K562 (cell line): ENCODE measurements around the gene PTGR3. TPM values are rescaled to one million over a fixed set of nuclear protein-coding genes. Genes with fewer than 3 reads are reported as not detected.

Experiments used
- ATAC-seq: fragments of 200-7000 bp; cut with Tn5 transposase; 3 replicates; pipeline ENCODE4 v1.9.1; 2020; ENCODE audit warnings: moderate library complexity
- BruUV-seq: library from RNA; stranded (reverse); fragments of 400-500 nt; replicated peaks from 2 replicates; lab custom pipeline; 2021; lab: Mats Ljungman, UMichigan
- CTCF ChIA-PET: fragments of 300-600 bp; formaldehyde crosslinking; extraction: SDS; loops from one replicate; lab custom pipeline; 2021; ENCODE audit warnings: low intra/inter-chr PET ratio; lab: Yijun Ruan, JAX
- POLR2A ChIA-PET: fragments of 300-600, 350-650 bp; sonication (Branson Sonifier 250); formaldehyde crosslinking; extraction: SDS; loops from one replicate; lab custom pipeline; 2021; ENCODE audit warnings: antibody characterized with exemption, inconsistent platforms; lab: Yijun Ruan, JAX
- DNase-seq, 4 experiments: peaks; one replicate each; pipeline versions ENCODE4 v3.0.0 to v3.0.0-alpha.2; 2011 to 2018; ENCODE audit warnings: low spot score in 3 of 4, mixed read lengths in 3 of 4; ENCODE audit errors: extremely low read depth in 1 of 4
- FAIRE-seq: peaks from 2 replicates; lab custom pipeline; 2011; peaks lifted over from hg19 to GRCh38; lab: Jason Lieb, UNC
- H2AFZ ChIP-seq: 2 replicates; pipeline ENCODE4 v1.6.0; 2011; ENCODE audit warnings: low read depth, low read length, control low read depth, inconsistent platforms
- H3K27ac ChIP-seq: fragments of 200-600 bp; 3 replicates; pipeline ENCODE4 v1.8.0; 2011; ENCODE audit warnings: low read depth, mild to moderate bottlenecking, control low read depth, inconsistent platforms, low read length, moderate library complexity, mixed read lengths; ENCODE audit errors: extremely low read depth
- H3K27me3 ChIP-seq, 2 experiments: fragments of 300-600 bp in 1 of 2; 2 replicates in 1 of 2; 3 replicates in 1 of 2; pipeline versions ENCODE4 v1.6.0 to v1.8.0; 2011; ENCODE audit warnings: inconsistent platforms in 2 of 2, low read length in 2 of 2, mild to moderate bottlenecking in 1 of 2, mixed read lengths in 1 of 2, moderate library complexity in 1 of 2; ENCODE audit not compliant: control insufficient read depth in 2 of 2, insufficient read depth in 2 of 2
- H3K36me3 ChIP-seq: fragments of 300-600 bp; 3 replicates; pipeline ENCODE4 v1.8.0; 2011; ENCODE audit warnings: mild to moderate bottlenecking, low read length, inconsistent platforms; ENCODE audit not compliant: control insufficient read depth, insufficient read depth
- H3K4me1 ChIP-seq, 2 experiments: fragments of 200-600 bp in 1 of 2; replicated peaks in 1 of 2; 2 replicates in 1 of 2; 3 replicates in 1 of 2; pipeline versions ENCODE4 v1.5.1 to v1.8.0; 2011; ENCODE audit warnings: inconsistent platforms in 2 of 2, low read length in 2 of 2, mild to moderate bottlenecking in 1 of 2, mixed read lengths in 1 of 2, moderate library complexity in 1 of 2; ENCODE audit not compliant: control insufficient read depth in 2 of 2, insufficient read depth in 2 of 2
- H3K4me2 ChIP-seq: 2 replicates; pipeline ENCODE4 v1.6.1; 2011; ENCODE audit warnings: low read length, control low read depth, inconsistent platforms, mixed read lengths; ENCODE audit not compliant: insufficient read depth
- H3K4me3 ChIP-seq: fragments of 200-600 bp; sonication (generic), shearing (Covaris generic); 2 replicates; pipeline ENCODE4 v1.5.1; 2016; ENCODE audit warnings: control low read depth, inconsistent platforms
- H3K79me2 ChIP-seq: fragments of 200-600 bp; 3 replicates; pipeline ENCODE4 v1.8.0; 2011; ENCODE audit warnings: low read length, inconsistent platforms; ENCODE audit not compliant: control insufficient read depth, insufficient read depth
- H3K9ac ChIP-seq, 2 experiments: 2 replicates each; pipeline versions ENCODE4 v1.6.0 to v1.6.1; 2011; ENCODE audit warnings: low read depth in 2 of 2, low read length in 2 of 2, control low read depth in 1 of 2, inconsistent platforms in 1 of 2, mild to moderate bottlenecking in 1 of 2, mixed read lengths in 1 of 2; ENCODE audit not compliant: insufficient read depth in 1 of 2
- H3K9me1 ChIP-seq: one replicate; pipeline ENCODE4 v1.6.0; 2011; ENCODE audit warnings: inconsistent platforms, mild to moderate bottlenecking, low read length, moderate library complexity; ENCODE audit not compliant: control insufficient read depth, insufficient read depth
- H3K9me3 ChIP-seq: replicated peaks from 2 replicates; pipeline ENCODE4 v1.5.1; 2011; ENCODE audit warnings: low read depth, low read length, inconsistent platforms; ENCODE audit not compliant: control insufficient read depth, insufficient read depth
- H4K20me1 ChIP-seq: replicated peaks from 2 replicates; pipeline ENCODE4 v1.6.1; 2011; ENCODE audit warnings: low read length, inconsistent platforms, mixed read lengths; ENCODE audit not compliant: control insufficient read depth, insufficient read depth
- CHD7 ChIP-seq: fragments of 200-600 bp; sonication (generic); IDR thresholded peaks from one replicate; pipeline ENCODE4 v1.6.1; 2012; ENCODE audit warnings: mild to moderate bottlenecking, low read depth, low read length, inconsistent platforms
- HNRNPUL1 ChIP-seq: fragments of 200-400 bp; formaldehyde crosslinking; IDR thresholded peaks from 2 replicates; pipeline ENCODE4 v1.6.1; 2017; ENCODE audit warnings: low read length
- KLF6 ChIP-seq: fragments of 250-450 bp; sonication (Bioruptor Pico); IDR thresholded peaks from 2 replicates; pipeline ENCODE4 v1.4.0; 2020; ENCODE audit warnings: mild to moderate bottlenecking, moderate library complexity, borderline replicate concordance
- L3MBTL2 ChIP-seq: fragments of 450-650 bp; IDR thresholded peaks from 2 replicates; pipeline ENCODE4 v1.6.1; 2016; ENCODE audit warnings: mild to moderate bottlenecking, moderate library complexity
- NCOA6 ChIP-seq: fragments of 450-650 bp; IDR thresholded peaks from 2 replicates; pipeline ENCODE4 v1.6.1; 2017; ENCODE audit warnings: mild to moderate bottlenecking
- WGBS: fragments of 100-300 bp; shearing (Covaris generic); methylation state at CpG from one replicate; pipeline ENCODE4 v1.1.6; 2016; ENCODE audit warnings: low coverage, mixed read lengths; ENCODE audit not compliant: insufficient coverage; ENCODE audit errors: missing lambda C conversion rate; 5-methylcytosine and 5-hydroxymethylcytosine counted together
- in situ Hi-C: fragments of 300-500 bp; cut with MboI; formaldehyde crosslinking; loops from 4 replicates; pipeline ENCODE4 v1.15.0; 2018; ENCODE audit warnings: inconsistent platforms, mixed read lengths
- intact Hi-C: fragments of 100-400 bp; cut with micrococcal nuclease; formaldehyde crosslinking; loops from 2 replicates; pipeline ENCODE4 v1.14.2; 2022
- polyA plus RNA-seq, 8 experiments: library from polyadenylated mRNA; depleted of rRNA in 4 of 8; stranded (reverse) in 5 of 8; unstranded in 3 of 8; fragments of >200 nt; fragmentation: Nextera tagmentation in 2 of 8; fragmentation: Illumina TruSeq in 1 of 8; extraction: Ambion mirVana in 2 of 8; extraction: Trizol in 1 of 8; gene quantifications; 2 replicates each; pipeline versions ENCODE4 v1.2.1 to v1.2.3, GENCODE V29; 2011 to 2014; ENCODE audit warnings: inconsistent platforms in 1 of 8, missing spikeins in 1 of 8
- total RNA-seq, 7 experiments: library from RNA; depleted of rRNA in 6 of 7; stranded (reverse); fragments of >200 nt in 6 of 7; fragmentation: Illumina TruSeq in 2 of 7; extraction: Trizol in 2 of 7; gene quantifications; 2 replicates each; pipeline versions ENCODE4 v1.2.1 to v1.2.3, GENCODE V29; 2011 to 2021; ENCODE audit warnings: low replicate concordance in 1 of 7

Gene PTGR3
- total and polyA plus RNA-seq, 9 of the 15 experiments (the other 6 are each of a cell fraction or from before 2014, with no cell fraction given): 4.1 to 32.3 (median 15.3) TPM

- in situ Hi-C loops: no loop called here
These were observed 6.0 kb upstream of the PTGR3 start for GRCh38 chr18:75214766-75215510.

More at GRCh38 chr18:75214766-75215510, 6.0 kb upstream of the PTGR3 start:
- intact Hi-C loops: no loop called here
- Histone ChIP-seq H3K9me3 (no peaks in the 10 kb centered on the region), H3K9me1 (no peaks in the 10 kb centered on the region), H3K4me2 (no peak overlapping the region), H3K4me1 (peaks cover 15 to 17% of the 10 kb centered on the region in 2 experiments; a peak in 4 of 5 replicates), H3K4me3 (no peak overlapping the region), H3K9ac (no peak overlapping the region), H3K27me3 (no peaks in the 10 kb centered on the region), H2AFZ (no peak overlapping the region), H4K20me1 (no peaks in the 10 kb centered on the region), H3K36me3 (no peaks in the 10 kb centered on the region), H3K79me2 (peaks cover 14% of the 10 kb centered on the region; the same call in 2 of the 3 replicates), H3K27ac (no peak overlapping the region)
- CTCF ChIA-PET: no interaction called here
- DNase-seq (no peak), ATAC-seq (no peak), FAIRE-seq (no peak)
- WGBS: 83% methylated on average over 12 of the region's 12 CpGs
- TF ChIP-seq HNRNPUL1 (no peak), L3MBTL2 (no peak), NCOA6 (no peak), KLF6 (no peak), CHD7 (no peak)
- no TSS peak for BruUV-seq
- POLR2A ChIA-PET: no interaction called here
